H9 (cell line): ENCODE results near the gene HCAR3. TPM values are rescaled to one million over a fixed set of nuclear protein-coding genes. Genes with fewer than 3 reads are reported as not detected.

Experiments used
- DNase-seq: peaks from one replicate; pipeline ENCODE4 v3.0.0-alpha.2; 2017
- H2AFZ ChIP-seq: one replicate; pipeline ENCODE4 v1.6.1; 2013; ENCODE audit warnings: mild to moderate bottlenecking, low read length, control low read depth, moderate library complexity
- H2AK5ac ChIP-seq: 2 replicates; pipeline ENCODE4 v1.6.1; 2013; ENCODE audit warnings: low read length, control low read depth, mixed read lengths; ENCODE audit not compliant: insufficient read length
- H2BK120ac ChIP-seq: one replicate; pipeline ENCODE4 v1.6.1; 2013; ENCODE audit warnings: low read depth, mild to moderate bottlenecking, low read length, control low read depth, inconsistent platforms; ENCODE audit not compliant: poor library complexity, severe bottlenecking
- H2BK12ac ChIP-seq: 2 replicates; pipeline ENCODE4 v1.6.1; 2013; ENCODE audit warnings: low read length, control low read depth, mixed read lengths, low read depth; ENCODE audit not compliant: insufficient read length
- H2BK15ac ChIP-seq: 2 replicates; pipeline ENCODE4 v1.6.1; 2013; ENCODE audit warnings: low read depth, low read length, control low read depth
- H2BK20ac ChIP-seq: one replicate; pipeline ENCODE4 v1.6.1; 2013; ENCODE audit warnings: low read depth, mild to moderate bottlenecking, low read length, control low read depth, inconsistent platforms; ENCODE audit not compliant: poor library complexity, severe bottlenecking
- H2BK5ac ChIP-seq: 2 replicates; pipeline ENCODE4 v1.6.1; 2013; ENCODE audit warnings: low read length, control low read depth, mixed read lengths; ENCODE audit not compliant: insufficient read length
- H3K14ac ChIP-seq: 2 replicates; pipeline ENCODE4 v1.6.1; 2013; ENCODE audit warnings: low read length, control low read depth; ENCODE audit not compliant: insufficient read depth
- H3K18ac ChIP-seq: 2 replicates; pipeline ENCODE4 v1.6.1; 2013; ENCODE audit warnings: low read depth, mild to moderate bottlenecking, mixed read lengths, low read length, control low read depth; ENCODE audit not compliant: insufficient read length
- H3K23ac ChIP-seq: 2 replicates; pipeline ENCODE4 v1.6.1; 2013; ENCODE audit warnings: low read length, control low read depth, mixed read lengths, low read depth; ENCODE audit not compliant: insufficient read length
- H3K23me2 ChIP-seq: 2 replicates; pipeline ENCODE4 v1.6.1; 2013; ENCODE audit warnings: low read depth, mild to moderate bottlenecking, mixed read lengths, low read length, control low read depth; ENCODE audit not compliant: insufficient read length, poor library complexity, severe bottlenecking
- H3K27ac ChIP-seq: 2 replicates; pipeline ENCODE4 v1.5.1; 2013; ENCODE audit warnings: low read length, control low read depth, mixed read lengths, low read depth; ENCODE audit not compliant: insufficient read length
- H3K27me3 ChIP-seq: 2 replicates; pipeline ENCODE4 v1.6.1; 2013; ENCODE audit warnings: low read length, control low read depth, inconsistent platforms; ENCODE audit not compliant: insufficient read depth
- H3K4ac ChIP-seq: 2 replicates; pipeline ENCODE4 v1.6.1; 2013; ENCODE audit warnings: low read depth, mild to moderate bottlenecking, control low read depth, inconsistent platforms, low read length, moderate library complexity
- H3K4me1 ChIP-seq: 2 replicates; pipeline ENCODE4 v1.6.1; 2013; ENCODE audit warnings: low read length, control low read depth, inconsistent platforms; ENCODE audit not compliant: insufficient read depth
- H3K4me2 ChIP-seq: 2 replicates; pipeline ENCODE4 v1.6.1; 2013; ENCODE audit warnings: low read length, control low read depth, mixed read lengths; ENCODE audit not compliant: insufficient read length, insufficient read depth
- H3K56ac ChIP-seq: 2 replicates; pipeline ENCODE4 v1.6.1; 2013; ENCODE audit warnings: low read depth, mild to moderate bottlenecking, mixed read lengths, low read length, control low read depth; ENCODE audit not compliant: insufficient read length
- H3K79me1 ChIP-seq: 2 replicates; pipeline ENCODE4 v1.6.1; 2013; ENCODE audit warnings: low read depth, mild to moderate bottlenecking, moderate library complexity, low read length, control low read depth, inconsistent platforms; ENCODE audit not compliant: insufficient read depth, poor library complexity, severe bottlenecking
- H3K79me2 ChIP-seq: 2 replicates; pipeline ENCODE4 v1.6.1; 2013; ENCODE audit warnings: low read length, control low read depth, inconsistent platforms; ENCODE audit not compliant: insufficient read depth
- H3K9ac ChIP-seq: 2 replicates; pipeline ENCODE4 v1.6.1; 2013; ENCODE audit warnings: low read length, control low read depth, mixed read lengths; ENCODE audit not compliant: insufficient read length; ENCODE audit errors: extremely low read depth
- H3K9me3 ChIP-seq: one replicate; pipeline ENCODE4 v1.6.1; 2013; ENCODE audit warnings: low read depth, low read length, inconsistent platforms; ENCODE audit not compliant: control insufficient read depth
- H3T11ph ChIP-seq: one replicate; pipeline ENCODE4 v1.6.1; 2013; ENCODE audit warnings: mild to moderate bottlenecking, low read length, control low read depth, inconsistent platforms
- H4K20me1 ChIP-seq: one replicate; pipeline ENCODE4 v1.6.1; 2013; ENCODE audit not compliant: control insufficient read depth, insufficient read length, insufficient read depth
- H4K5ac ChIP-seq: 2 replicates; pipeline ENCODE4 v1.6.1; 2013; ENCODE audit warnings: low read depth, mild to moderate bottlenecking, mixed read lengths, low read length, control low read depth; ENCODE audit not compliant: insufficient read length
- H4K8ac ChIP-seq: replicated peaks from 2 replicates; pipeline ENCODE4 v1.6.1; 2013; ENCODE audit warnings: low read length, control low read depth, mixed read lengths, low read depth; ENCODE audit not compliant: insufficient read length
- H4K91ac ChIP-seq: 2 replicates; pipeline ENCODE4 v1.6.1; 2013; ENCODE audit warnings: low read depth, mild to moderate bottlenecking, moderate library complexity, mixed read lengths, low read length, control low read depth; ENCODE audit not compliant: insufficient read length
- H3K27ac Mint-ChIP-seq, 3 experiments: 2 replicates in 2 of 3; 3 replicates in 1 of 3; pipeline ENCODE4 v1.8.0; 2020 to 2021; ENCODE audit warnings: mixed read lengths in 3 of 3, mild to moderate bottlenecking in 1 of 3, moderate library complexity in 1 of 3
- H3K27me3 Mint-ChIP-seq: 2 replicates; pipeline ENCODE4 v1.8.0; 2021; ENCODE audit warnings: low read depth, mild to moderate bottlenecking, moderate library complexity, mixed read lengths
- H3K36me3 Mint-ChIP-seq, 3 experiments: 2 replicates in 2 of 3; 3 replicates in 1 of 3; pipeline ENCODE4 v1.8.0; 2020 to 2021; ENCODE audit warnings: low read depth in 3 of 3, mixed read lengths in 3 of 3; ENCODE audit not compliant: insufficient read depth in 1 of 3
- H3K4me1 Mint-ChIP-seq, 2 experiments: 2 replicates each; pipeline ENCODE4 v1.8.0; 2020; ENCODE audit warnings: mixed read lengths in 2 of 2
- H3K4me3 Mint-ChIP-seq, 2 experiments: 2 replicates in 1 of 2; 3 replicates in 1 of 2; pipeline ENCODE4 v1.8.0; 2020 to 2021; ENCODE audit warnings: mild to moderate bottlenecking in 2 of 2, mixed read lengths in 2 of 2, moderate library complexity in 1 of 2
- H3K9me3 Mint-ChIP-seq, 2 experiments: 2 replicates in 1 of 2; 3 replicates in 1 of 2; pipeline ENCODE4 v1.8.0; 2020; ENCODE audit warnings: mild to moderate bottlenecking in 2 of 2, mixed read lengths in 2 of 2, moderate library complexity in 1 of 2
- WGBS: extraction: QIAGEN DNeasy Blood & Tissue Kit; methylation state at CpG from one replicate; pipeline ENCODE4 v1.1.7; 2013; ENCODE audit warnings: missing lambda C conversion rate, low lambda C conversion rate, mixed read lengths; ENCODE audit not compliant: insufficient read length; ENCODE audit errors: extremely low coverage; 5-methylcytosine and 5-hydroxymethylcytosine counted together
- total RNA-seq: library from RNA; stranded (reverse); gene quantifications from 2 replicates; pipeline ENCODE4 v1.2.1, GENCODE V29; 2021
- TF ChIP-seq, protein P1 (sequence below): fragments of 200-600 bp; sonication (generic); conservative IDR thresholded peaks from 3 replicates; pipeline ENCODE4 v1.8.0; 2021; ENCODE audit warnings: antibody characterized with exemption, mild to moderate bottlenecking

Gene HCAR3
- total RNA-seq, 1 experiment from 2014 or later: not detected

DNA sequence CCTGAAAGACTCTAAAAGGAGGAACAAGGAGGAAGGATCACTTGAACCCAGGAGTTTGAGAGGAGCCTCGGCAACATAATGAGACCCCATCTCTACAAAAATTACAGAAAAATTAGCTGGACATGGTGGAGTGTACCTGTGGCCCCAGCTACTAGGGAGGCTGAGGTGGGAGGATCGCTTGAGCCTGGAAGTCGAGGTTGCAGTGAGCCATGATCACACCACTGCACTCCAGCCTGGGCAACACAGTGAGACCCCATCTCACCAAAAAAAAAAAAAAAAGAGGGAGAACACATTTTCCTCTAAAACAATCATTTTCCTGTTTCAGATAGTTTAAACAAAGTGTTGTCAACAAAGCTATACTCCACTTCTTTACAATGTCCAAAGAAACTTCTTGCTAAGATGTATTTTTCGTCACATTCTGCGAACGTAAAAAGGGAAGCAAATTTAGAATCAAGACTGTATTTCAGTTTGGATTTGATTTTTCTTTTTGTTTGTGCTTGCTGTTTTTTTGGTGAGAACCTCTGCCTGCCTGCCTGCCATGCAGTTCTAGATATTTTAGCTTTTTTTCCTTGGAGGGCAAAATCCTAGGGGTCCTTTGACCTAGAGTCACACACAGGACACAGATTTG lies 9.0 kb upstream of the HCAR3 start:
- H3K79me2 ChIP-seq: no peaks in the 10 kb centered on the region
- no peak overlapping the region for H3K56ac ChIP-seq
- no peak overlapping the region for H2AK5ac ChIP-seq
- no peak overlapping the region for H2BK120ac ChIP-seq
- no peak for DNase-seq
- H3K4me3 Mint-ChIP-seq: no peak overlapping the region
- H3K27me3 Mint-ChIP-seq: no peaks in the 10 kb centered on the region
- H2BK12ac ChIP-seq: no peak overlapping the region
- no peaks in the 10 kb centered on the region for H3K9me3 ChIP-seq
- H3K4me2 ChIP-seq: no peak overlapping the region
- no peaks in the 10 kb centered on the region for H3K36me3 Mint-ChIP-seq
- no peaks in the 10 kb centered on the region for H3K79me1 ChIP-seq
- TF ChIP-seq, protein P1, sequence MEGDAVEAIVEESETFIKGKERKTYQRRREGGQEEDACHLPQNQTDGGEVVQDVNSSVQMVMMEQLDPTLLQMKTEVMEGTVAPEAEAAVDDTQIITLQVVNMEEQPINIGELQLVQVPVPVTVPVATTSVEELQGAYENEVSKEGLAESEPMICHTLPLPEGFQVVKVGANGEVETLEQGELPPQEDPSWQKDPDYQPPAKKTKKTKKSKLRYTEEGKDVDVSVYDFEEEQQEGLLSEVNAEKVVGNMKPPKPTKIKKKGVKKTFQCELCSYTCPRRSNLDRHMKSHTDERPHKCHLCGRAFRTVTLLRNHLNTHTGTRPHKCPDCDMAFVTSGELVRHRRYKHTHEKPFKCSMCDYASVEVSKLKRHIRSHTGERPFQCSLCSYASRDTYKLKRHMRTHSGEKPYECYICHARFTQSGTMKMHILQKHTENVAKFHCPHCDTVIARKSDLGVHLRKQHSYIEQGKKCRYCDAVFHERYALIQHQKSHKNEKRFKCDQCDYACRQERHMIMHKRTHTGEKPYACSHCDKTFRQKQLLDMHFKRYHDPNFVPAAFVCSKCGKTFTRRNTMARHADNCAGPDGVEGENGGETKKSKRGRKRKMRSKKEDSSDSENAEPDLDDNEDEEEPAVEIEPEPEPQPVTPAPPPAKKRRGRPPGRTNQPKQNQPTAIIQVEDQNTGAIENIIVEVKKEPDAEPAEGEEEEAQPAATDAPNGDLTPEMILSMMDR: no peak
- no CpG with 5 or more reads among the region's 6 CpGs for WGBS
- H3K27ac Mint-ChIP-seq: peak overlapping the region in 1 of 3 experiments; percentile 81; a peak in 3 of 7 replicates
- no peak overlapping the region for H4K8ac ChIP-seq
- peaks cover 10 to 18% of the 10 kb centered on the region in 2 experiments for H3K4me1 Mint-ChIP-seq
- H2BK15ac ChIP-seq: no peak overlapping the region
- no peak overlapping the region for H3K23ac ChIP-seq
- no peak overlapping the region for H4K91ac ChIP-seq
- H3K27me3 ChIP-seq: no peaks in the 10 kb centered on the region
- H3K14ac ChIP-seq: no peak overlapping the region
- H4K5ac ChIP-seq: no peak overlapping the region
- no peak overlapping the region for H2AFZ ChIP-seq
- H2BK20ac ChIP-seq: no peak overlapping the region
- no peak overlapping the region for H2BK5ac ChIP-seq
- no peak overlapping the region for H3K18ac ChIP-seq
- no peak overlapping the region for H3T11ph ChIP-seq
- H3K9ac ChIP-seq: no peak overlapping the region
- no peaks in the 10 kb centered on the region for H4K20me1 ChIP-seq
- no peaks in the 10 kb centered on the region for H3K4me1 ChIP-seq
- no peaks in the 10 kb centered on the region for H3K23me2 ChIP-seq
- H3K27ac ChIP-seq: no peak overlapping the region
- no peak overlapping the region for H3K4ac ChIP-seq
- no peaks in the 10 kb centered on the region for H3K9me3 Mint-ChIP-seq
